GM19324 (cell line): ENCODE measurements around the gene UQCR10.

Experiments used
- ATAC-seq: cut with Tn5 transposase; IDR thresholded peaks from one replicate; pipeline ENCODE4 v1.9.1; 2021; ENCODE audit warnings: mild to moderate bottlenecking, moderate library complexity; ENCODE audit not compliant: unreplicated experiment, low FRiP score

Gene UQCR10

DNA sequence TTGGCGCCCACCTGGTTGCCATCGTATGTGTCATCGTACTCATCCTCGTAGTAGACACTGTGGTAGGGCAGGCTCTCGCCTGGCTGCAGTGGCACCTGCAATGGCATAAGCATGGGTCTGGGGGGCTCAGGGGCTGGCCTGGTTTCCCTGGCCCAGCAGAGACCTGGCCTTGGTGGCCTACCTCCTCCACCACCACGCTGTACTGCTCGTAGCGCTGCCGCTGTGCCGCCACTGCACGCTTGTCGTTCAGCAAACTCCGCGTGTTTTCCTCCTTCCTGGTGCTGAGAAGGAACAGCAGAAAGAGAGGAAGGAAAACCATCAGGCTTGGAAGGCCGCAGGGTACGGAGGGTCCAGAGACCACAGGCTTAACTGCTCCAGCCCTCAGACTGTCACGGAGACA, 26.2 kb downstream of the UQCR10 start:
- ATAC-seq = no peak

GRCh38 chr22:29795663-29796062, 28.5 kb downstream of the UQCR10 start:
- no peak for ATAC-seq

GRCh38 chr22:29797351-29797750, 30.2 kb downstream of the UQCR10 start:
- ATAC-seq = no peak

DNA sequence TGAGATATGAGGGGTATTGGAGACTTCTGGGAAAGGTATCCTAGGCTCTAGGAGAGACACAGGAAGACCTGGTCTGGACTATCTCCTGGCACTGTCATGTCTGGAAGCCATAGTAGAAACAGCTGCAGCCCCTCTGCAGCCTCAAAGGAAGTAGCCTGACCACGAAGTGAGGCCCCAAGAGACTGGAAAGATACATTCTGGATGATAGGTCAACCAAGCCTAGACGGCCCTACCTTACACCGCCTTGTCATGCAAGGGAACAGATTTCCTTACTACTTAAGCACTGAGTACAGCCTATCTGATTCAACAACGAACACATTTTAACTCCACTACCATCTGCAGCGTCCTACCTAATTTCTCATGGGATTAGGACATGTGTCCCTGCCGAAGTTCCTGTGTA, 31.1 kb downstream of the UQCR10 start:
- no peak for ATAC-seq

DNA sequence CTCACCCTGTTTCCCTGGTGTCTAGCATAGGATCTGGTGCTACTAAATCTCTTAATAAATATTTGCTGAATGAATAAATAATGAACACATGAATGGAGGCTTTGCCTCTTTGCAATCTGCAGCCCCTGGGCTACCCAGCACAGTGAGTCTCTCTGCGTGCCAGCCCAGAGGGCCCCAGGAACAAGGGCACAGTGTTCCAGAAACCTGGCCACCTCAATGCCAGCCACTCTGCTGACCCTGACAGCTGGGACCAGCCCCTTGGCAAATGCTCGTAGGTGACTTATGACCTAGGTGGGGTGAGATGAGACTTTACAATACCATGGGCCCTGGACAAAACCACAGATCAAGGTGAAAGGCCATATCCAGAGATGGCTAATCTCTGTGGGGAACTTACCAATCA, 31.6 kb downstream of the UQCR10 start:
- ATAC-seq = no peak

DNA sequence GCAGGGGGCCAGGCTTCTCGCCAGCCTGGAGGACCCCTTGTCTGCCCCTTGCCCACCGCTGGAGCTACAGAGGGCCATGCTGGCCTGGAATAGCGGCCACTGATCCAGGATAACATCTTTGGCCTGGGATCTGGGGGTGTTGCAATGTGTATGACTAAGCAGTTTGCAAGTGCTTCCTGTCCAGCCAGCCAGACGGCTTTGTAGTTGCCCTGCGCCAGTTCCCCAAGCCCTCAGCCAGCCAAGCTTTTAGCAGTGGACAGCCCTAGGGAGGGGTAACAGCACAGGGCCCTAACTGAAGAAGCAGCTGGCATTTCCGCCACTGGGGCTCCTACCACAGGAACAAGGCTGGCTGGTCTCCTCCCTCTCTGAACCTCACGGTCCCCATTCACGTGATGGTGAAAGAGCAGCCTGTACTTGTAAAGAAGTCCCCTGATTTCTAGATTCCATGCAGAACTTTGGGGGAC, 32.1 kb downstream of the UQCR10 start:
- no peak for ATAC-seq

- ATAC-seq = no peak
Observed at GRCh38 chr22:29801153-29801552, 34.0 kb downstream of the UQCR10 start.

GRCh38 chr22:29801796-29802195, 34.6 kb downstream of the UQCR10 start:
- ATAC-seq = no peak

DNA sequence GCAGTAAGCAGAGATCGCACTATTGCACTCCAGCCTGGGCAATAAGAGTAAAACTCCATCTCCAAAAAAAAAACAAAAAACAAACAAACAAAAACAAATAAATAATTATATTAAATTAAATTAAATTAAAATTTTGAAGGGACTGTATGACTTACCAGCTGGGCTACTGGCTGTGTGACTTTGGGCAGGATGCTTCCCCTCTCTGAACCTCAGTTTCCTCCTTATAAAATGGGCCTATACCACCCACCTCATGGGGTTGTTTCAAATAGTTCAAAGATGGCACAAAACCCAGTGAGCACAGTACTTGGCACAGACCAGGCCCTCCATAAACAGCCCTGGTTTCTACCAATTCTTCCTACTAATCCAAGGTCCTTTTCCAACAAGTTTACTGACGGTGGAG, 36.0 kb downstream of the UQCR10 start:
- no peak for ATAC-seq

GRCh38 chr22:29804985-29805384, 37.8 kb downstream of the UQCR10 start:
- ATAC-seq = no peak

DNA sequence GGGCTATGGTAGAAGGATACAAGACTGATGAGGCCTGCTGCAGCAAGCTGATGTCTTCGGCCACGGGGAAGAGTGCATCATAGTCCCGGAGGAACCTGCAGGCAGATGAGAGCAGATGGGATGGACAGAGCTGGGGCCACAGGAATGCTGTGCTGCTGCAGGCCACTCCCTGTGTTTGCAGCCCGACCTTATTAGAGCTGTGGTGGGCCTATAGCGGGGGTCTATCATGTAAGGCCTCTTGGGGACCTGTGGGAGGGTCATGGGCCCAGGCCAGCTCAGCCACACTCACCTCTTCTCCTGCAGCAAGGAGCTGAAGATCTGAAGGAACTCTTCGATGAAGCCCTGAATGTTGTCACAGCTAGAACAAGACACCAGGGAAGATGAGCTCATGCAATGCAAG, 39.0 kb downstream of the UQCR10 start:
- ATAC-seq = no peak

- ATAC-seq = no peak
Observed at GRCh38 chr22:29810216-29810615, 43.0 kb downstream of the UQCR10 start.

- no peak for ATAC-seq
Observed at GRCh38 chr22:29811377-29811776, 44.2 kb downstream of the UQCR10 start.

DNA sequence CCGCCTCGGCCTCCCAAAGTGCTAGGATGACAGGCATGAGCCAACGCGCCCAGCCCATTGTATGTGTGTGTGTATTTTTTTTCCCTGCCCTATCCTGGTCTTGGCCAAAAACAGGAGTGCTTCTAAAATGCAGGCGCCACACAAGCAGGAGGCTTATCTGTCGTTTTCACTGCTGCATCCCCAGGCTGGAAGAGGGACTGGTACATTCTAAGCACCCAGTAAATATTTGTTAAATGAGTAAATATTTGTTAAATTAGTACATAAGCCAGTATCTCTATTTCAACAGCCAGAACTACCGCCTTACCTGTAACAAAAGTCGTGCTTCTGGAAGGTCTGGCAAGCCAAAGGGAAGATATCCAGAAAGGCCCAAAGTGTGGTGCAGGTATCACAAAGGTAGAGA, 46.0 kb downstream of the UQCR10 start:
- ATAC-seq = no peak

GRCh38 chr22:29813563-29813962, 46.4 kb downstream of the UQCR10 start:
- no peak for ATAC-seq

GRCh38 chr22:29814003-29814402, 46.8 kb downstream of the UQCR10 start:
- no peak for ATAC-seq

DNA sequence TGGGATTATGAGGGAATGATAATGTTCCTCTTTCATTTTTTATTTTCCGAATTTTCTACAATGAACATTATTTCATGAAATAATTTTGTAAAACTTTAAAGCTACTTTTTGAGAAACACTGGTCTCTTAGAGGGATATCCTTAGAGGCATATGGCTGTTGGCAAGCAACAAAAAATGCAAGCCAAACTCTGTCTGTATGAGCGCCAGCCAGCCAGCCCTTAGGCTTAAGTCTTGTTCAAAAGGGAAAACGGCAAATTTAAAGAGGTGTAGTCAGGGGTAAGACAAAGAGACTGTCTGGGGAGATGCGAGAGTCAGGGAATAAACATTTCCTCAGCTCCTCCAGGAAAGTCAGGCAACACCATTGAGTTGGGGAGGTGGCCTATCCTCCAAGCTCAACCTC, 48.4 kb downstream of the UQCR10 start:
- no peak for ATAC-seq

GRCh38 chr22:29816128-29816527, 49.0 kb downstream of the UQCR10 start:
- ATAC-seq = no peak

- no peak for ATAC-seq
Observed at GRCh38 chr22:29816539-29816938, 49.4 kb downstream of the UQCR10 start.

GRCh38 chr22:29816980-29817379, 49.8 kb downstream of the UQCR10 start:
- ATAC-seq = no peak

DNA sequence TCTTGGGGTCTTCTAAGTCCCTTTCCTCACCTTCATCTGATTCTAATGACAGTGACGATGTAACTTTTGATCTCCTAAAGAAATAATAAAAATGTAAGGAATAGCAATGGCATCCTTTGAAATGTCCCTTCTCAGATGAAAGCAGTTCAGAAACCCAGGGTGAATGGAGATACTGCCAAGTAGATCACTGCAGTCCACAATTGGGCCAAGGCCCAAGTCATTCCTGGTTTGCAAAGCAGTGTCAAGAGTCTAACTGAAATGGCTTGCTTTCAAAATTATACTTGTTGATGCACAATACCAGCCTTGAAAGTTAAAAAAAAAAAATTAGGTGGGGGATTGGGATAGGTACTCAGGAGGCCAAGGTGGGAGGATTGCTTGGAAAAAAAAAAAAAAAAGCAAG, 50.6 kb downstream of the UQCR10 start:
- no peak for ATAC-seq

DNA sequence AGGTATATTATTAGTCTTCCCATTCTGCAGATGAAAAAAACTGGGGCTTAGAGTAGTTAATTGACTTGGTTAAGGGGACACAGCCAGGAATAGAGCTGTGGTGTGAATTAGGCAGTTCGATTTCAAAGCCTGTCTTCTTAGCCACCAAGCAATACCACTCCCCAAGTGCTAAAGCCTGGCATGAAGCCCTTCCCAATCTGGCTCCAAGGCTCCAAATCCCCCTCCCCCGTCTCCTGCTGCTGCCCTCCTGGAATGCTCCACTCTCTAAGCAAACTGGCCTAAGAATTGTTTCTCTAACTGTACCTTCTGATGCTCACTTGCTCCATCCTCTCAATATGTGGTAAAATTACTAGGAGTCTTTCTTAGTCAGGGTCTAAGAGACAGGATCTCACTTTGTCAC, 52.3 kb downstream of the UQCR10 start:
- ATAC-seq = no peak
